GM23338 (cell line): Measurements from ENCODE around the gene IL17C. TPM values are rescaled to one million over a fixed set of nuclear protein-coding genes. Genes with fewer than 3 reads are reported as not detected.

Experiments
- ATAC-seq: fragments of 200-7000 bp; cut with Tn5 transposase; 3 replicates; pipeline ENCODE4 v1.9.1; 2020
- DNase-seq: peaks from one replicate; pipeline ENCODE4 v3.0.0-alpha.2; 2015; ENCODE audit warnings: low spot score
- H2AFZ ChIP-seq: fragments of 200-600 bp; sonication (generic); 2 replicates; pipeline ENCODE4 v1.8.0; 2016; ENCODE audit warnings: antibody characterized with exemption, mild to moderate bottlenecking, moderate library complexity
- H3F3A ChIP-seq: fragments of 200-600 bp; sonication (generic); replicated peaks from 2 replicates; pipeline ENCODE4 v1.8.0; 2017; ENCODE audit warnings: antibody characterized with exemption, mixed run types, low read depth
- H3K27ac ChIP-seq: fragments of 200-600 bp; sonication (generic); 2 replicates; pipeline ENCODE4 v1.6.1; 2016; ENCODE audit warnings: low read depth
- H3K27me3 ChIP-seq: fragments of 200-600 bp; sonication (generic); 2 replicates; pipeline ENCODE4 v1.8.0; 2016; ENCODE audit warnings: mild to moderate bottlenecking, mixed run types, moderate library complexity; ENCODE audit not compliant: insufficient read depth
- H3K36me3 ChIP-seq: fragments of 200-600 bp; sonication (generic); 2 replicates; pipeline ENCODE4 v1.8.0; 2016; ENCODE audit warnings: mild to moderate bottlenecking; ENCODE audit not compliant: insufficient read depth
- H3K4me1 ChIP-seq: fragments of 200-600 bp; sonication (generic); 2 replicates; pipeline ENCODE4 v1.8.0; 2016; ENCODE audit warnings: mild to moderate bottlenecking, moderate library complexity; ENCODE audit not compliant: insufficient read depth
- H3K4me2 ChIP-seq: fragments of 200-600 bp; sonication (generic); 2 replicates; pipeline ENCODE4 v1.7.1; 2017; ENCODE audit warnings: mixed run types
- H3K4me3 ChIP-seq: fragments of 200-600 bp; sonication (generic); 2 replicates; pipeline ENCODE4 v1.6.1; 2016; ENCODE audit warnings: mixed run types
- H3K79me2 ChIP-seq: fragments of 200-600 bp; sonication (generic); replicated peaks from 2 replicates; pipeline ENCODE4 v1.8.0; 2017; ENCODE audit warnings: mild to moderate bottlenecking; ENCODE audit not compliant: insufficient read depth
- H3K9me2 ChIP-seq: fragments of 200-600 bp; sonication (generic); 2 replicates; pipeline ENCODE4 v1.8.0; 2017; ENCODE audit not compliant: insufficient read depth
- H4K20me1 ChIP-seq: fragments of 200-600 bp; sonication (generic); replicated peaks from 2 replicates; pipeline ENCODE4 v1.8.0; 2017; ENCODE audit warnings: mild to moderate bottlenecking; ENCODE audit not compliant: insufficient read depth
- H3K27ac Mint-ChIP-seq: 2 replicates; pipeline ENCODE4 v1.8.0; 2020; ENCODE audit warnings: inconsistent platforms, mild to moderate bottlenecking, moderate library complexity, mixed read lengths
- H3K27me3 Mint-ChIP-seq: 3 replicates; pipeline ENCODE4 v1.8.0; 2022; ENCODE audit warnings: low read depth, mild to moderate bottlenecking, moderate library complexity, mixed read lengths, inconsistent platforms; ENCODE audit not compliant: insufficient read depth, poor library complexity
- H3K36me3 Mint-ChIP-seq: 3 replicates; pipeline ENCODE4 v1.8.0; 2021; ENCODE audit warnings: low read depth, mild to moderate bottlenecking, inconsistent platforms, moderate library complexity, mixed read lengths
- H3K4me1 Mint-ChIP-seq: 3 replicates; pipeline ENCODE4 v1.8.0; 2020; ENCODE audit warnings: mild to moderate bottlenecking, inconsistent platforms, mixed read lengths
- H3K4me3 Mint-ChIP-seq: 3 replicates; pipeline ENCODE4 v1.8.0; 2021; ENCODE audit warnings: moderate library complexity, mild to moderate bottlenecking, inconsistent platforms, mixed read lengths
- H3K9me3 Mint-ChIP-seq: 3 replicates; pipeline ENCODE4 v1.8.0; 2020; ENCODE audit warnings: moderate library complexity, mild to moderate bottlenecking, inconsistent platforms, mixed read lengths
- CREB1 ChIP-seq: fragments of 250-450 bp; sonication (Bioruptor Pico); IDR thresholded peaks from 2 replicates; pipeline ENCODE4 v1.5.0; 2020; ENCODE audit warnings: low read depth, mild to moderate bottlenecking, moderate library complexity
- EZH2 ChIP-seq: fragments of 200-600 bp; sonication (generic); IDR thresholded peaks from one replicate; pipeline ENCODE4 v1.8.0; 2017; ENCODE audit warnings: antibody characterized with exemption, mild to moderate bottlenecking, low read depth; ENCODE audit not compliant: unreplicated experiment
- EZH2phosphoT487 ChIP-seq: fragments of 200-600 bp; sonication (generic); IDR thresholded peaks from one replicate; pipeline ENCODE4 v1.8.1; 2018; ENCODE audit warnings: antibody characterized with exemption; ENCODE audit not compliant: unreplicated experiment
- JUNB ChIP-seq: IDR thresholded peaks from one replicate; pipeline ENCODE4 v1.6.1; 2016; ENCODE audit warnings: antibody characterized with exemption; ENCODE audit not compliant: unreplicated experiment
- NANOG ChIP-seq: IDR thresholded peaks from 2 replicates; pipeline ENCODE4 v1.6.1; 2016; ENCODE audit warnings: antibody characterized with exemption, borderline replicate concordance
- POLR2AphosphoS5 ChIP-seq: IDR thresholded peaks from 2 replicates; pipeline ENCODE4 v1.6.1; 2016; ENCODE audit warnings: antibody characterized with exemption, low read depth
- STAT1 ChIP-seq: IDR thresholded peaks from one replicate; pipeline ENCODE4 v1.6.1; 2016; ENCODE audit warnings: antibody characterized with exemption; ENCODE audit not compliant: unreplicated experiment
- ZNF114 ChIP-seq: fragments of 250-450 bp; sonication (Bioruptor Pico); IDR thresholded peaks from 2 replicates; pipeline ENCODE4 v1.5.0; 2020; ENCODE audit warnings: mild to moderate bottlenecking, moderate library complexity
- ZNF331 ChIP-seq: fragments of 250-450 bp; sonication (Bioruptor Pico); IDR thresholded peaks from 2 replicates; pipeline ENCODE4 v1.5.0; 2020; ENCODE audit warnings: low read depth, mild to moderate bottlenecking, moderate library complexity
- long read RNA-seq: library from polyadenylated mRNA; unstranded; transcript quantifications from one replicate; pipeline ENCODE4 v2.0.0, GENCODE V29; 2020; ENCODE audit not compliant: unreplicated experiment
- polyA plus RNA-seq: library from polyadenylated mRNA; unstranded; fragments of >200 nt; fragmentation: Nextera tagmentation; extraction: Ambion mirVana; gene quantifications from 2 replicates; pipeline ENCODE4 v1.2.1, GENCODE V29; 2016
- total RNA-seq: library from RNA; depleted of rRNA; stranded (reverse); fragments of >200 nt; shearing (Covaris generic); gene quantifications from 2 replicates; pipeline ENCODE4 v1.2.3, GENCODE V29; 2014; rRNA removed
- TF ChIP-seq, protein P1 (sequence below), 2 experiments: fragments of 200-600 bp in 1 of 2; sonication (generic) in 1 of 2; conservative IDR thresholded peaks; 2 replicates each; pipeline versions ENCODE4 v1.5.1 to v1.6.1; 2016 to 2017; ENCODE audit warnings: antibody characterized with exemption in 2 of 2, low read depth in 2 of 2, mild to moderate bottlenecking in 2 of 2, moderate library complexity in 1 of 2

IL17C gene, protein sequence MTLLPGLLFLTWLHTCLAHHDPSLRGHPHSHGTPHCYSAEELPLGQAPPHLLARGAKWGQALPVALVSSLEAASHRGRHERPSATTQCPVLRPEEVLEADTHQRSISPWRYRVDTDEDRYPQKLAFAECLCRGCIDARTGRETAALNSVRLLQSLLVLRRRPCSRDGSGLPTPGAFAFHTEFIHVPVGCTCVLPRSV
- total RNA-seq (2.7 and 5.1 TPM in 2 replicates), polyA plus RNA-seq (2.3 and 3.9 TPM in 2 replicates)
- long read RNA-seq, partial matches to known transcripts: 0 of 2 reads
- long read RNA-seq, other reads (novel, unspliced or antisense): 0 of 2 reads

- DNase-seq (peak; percentile 80), ATAC-seq (peak; percentile 4)
- peaks cover 36% of the 10 kb centered on the region for H3K27me3 Mint-ChIP-seq
- peaks cover 37% of the 10 kb centered on the region for H3K4me1 Mint-ChIP-seq
- Histone ChIP-seq H3K4me1 (peaks cover 20% of the 10 kb centered on the region), H3K4me3 (peak within 1 kb of the TSS; percentile 30; the same call in 1 of the 2 replicates), H3K27ac (peak within 1 kb of the TSS; percentile 78), H3K79me2 (no peaks in the 10 kb centered on the region), H3F3A (0 out of 2 replicates have a peak, but pooled peaks cover 13% of the 10 kb centered on the region), H3K27me3 (no peaks in the 10 kb centered on the region; the same call in 1 of the 2 replicates), H3K9me2 (no peaks in the 10 kb centered on the region), H2AFZ (peak within 1 kb of the TSS; percentile 89; the same call in 1 of the 2 replicates), H3K4me2 (peak within 1 kb of the TSS; percentile 74), H4K20me1 (no peaks in the 10 kb centered on the region), H3K36me3 (no peaks in the 10 kb centered on the region)
- peaks cover 6% of the 10 kb centered on the region; the same call in 2 of the 3 replicates for H3K9me3 Mint-ChIP-seq
- peak within 1 kb of the TSS; percentile 38 for H3K4me3 Mint-ChIP-seq
- H3K36me3 Mint-ChIP-seq: peaks cover 3% of the 10 kb centered on the region; the same call in 1 of the 3 replicates
- peak within 1 kb of the TSS; percentile 33 for H3K27ac Mint-ChIP-seq
- TF ChIP-seq POLR2AphosphoS5 (peak; percentile 42), NANOG (no peak)
Measured at GRCh38 chr16:88638323-88639230, at the start of gene IL17C. TSS of gene IL17C (plus strand) at chr16:88638572. CDS start at chr16:88638642, 70 bp downstream.

GRCh38 chr16:88588754-88589153, 49.6 kb upstream of the IL17C start:
- no peak for ATAC-seq
- DNase-seq: no peak
- H3K36me3 ChIP-seq: peaks cover 11% of the 10 kb centered on the region; the same call in 1 of the 2 replicates
- H3K4me3 ChIP-seq: no peak overlapping the region
- TF ChIP-seq EZH2: no peak
- no peak for TF ChIP-seq ZNF114
- no peak for TF ChIP-seq CREB1 (CRISPR knock-in tag)
- no peak for TF ChIP-seq EZH2phosphoT487
- no peak for TF ChIP-seq ZNF331
- no peak for TF ChIP-seq JUNB
- no peak for TF ChIP-seq NANOG
- TF ChIP-seq STAT1: no peak
- TF ChIP-seq, protein P1, sequence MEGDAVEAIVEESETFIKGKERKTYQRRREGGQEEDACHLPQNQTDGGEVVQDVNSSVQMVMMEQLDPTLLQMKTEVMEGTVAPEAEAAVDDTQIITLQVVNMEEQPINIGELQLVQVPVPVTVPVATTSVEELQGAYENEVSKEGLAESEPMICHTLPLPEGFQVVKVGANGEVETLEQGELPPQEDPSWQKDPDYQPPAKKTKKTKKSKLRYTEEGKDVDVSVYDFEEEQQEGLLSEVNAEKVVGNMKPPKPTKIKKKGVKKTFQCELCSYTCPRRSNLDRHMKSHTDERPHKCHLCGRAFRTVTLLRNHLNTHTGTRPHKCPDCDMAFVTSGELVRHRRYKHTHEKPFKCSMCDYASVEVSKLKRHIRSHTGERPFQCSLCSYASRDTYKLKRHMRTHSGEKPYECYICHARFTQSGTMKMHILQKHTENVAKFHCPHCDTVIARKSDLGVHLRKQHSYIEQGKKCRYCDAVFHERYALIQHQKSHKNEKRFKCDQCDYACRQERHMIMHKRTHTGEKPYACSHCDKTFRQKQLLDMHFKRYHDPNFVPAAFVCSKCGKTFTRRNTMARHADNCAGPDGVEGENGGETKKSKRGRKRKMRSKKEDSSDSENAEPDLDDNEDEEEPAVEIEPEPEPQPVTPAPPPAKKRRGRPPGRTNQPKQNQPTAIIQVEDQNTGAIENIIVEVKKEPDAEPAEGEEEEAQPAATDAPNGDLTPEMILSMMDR (conservative IDR thresholded peaks at IDR 0.05; ENCODE audit: low read depth in 2 of 2): no peak
- no peak for TF ChIP-seq POLR2AphosphoS5
- no peak overlapping the region for H2AFZ ChIP-seq
- H3K4me3 Mint-ChIP-seq: no peak overlapping the region
- no peaks in the 10 kb centered on the region for H3K27me3 ChIP-seq
- H3K79me2 ChIP-seq: peaks cover 40% of the 10 kb centered on the region
- no peaks in the 10 kb centered on the region for H3K9me3 Mint-ChIP-seq
- 0 out of 2 replicates have a peak, but pooled peaks cover 3% of the 10 kb centered on the region for H3F3A ChIP-seq
- H3K4me2 ChIP-seq: no peak overlapping the region
- no peaks in the 10 kb centered on the region for H3K9me2 ChIP-seq
- peaks cover 6% of the 10 kb centered on the region for H3K27me3 Mint-ChIP-seq
- no peak overlapping the region for H3K27ac Mint-ChIP-seq
- H3K4me1 Mint-ChIP-seq: no peaks in the 10 kb centered on the region
- H3K36me3 Mint-ChIP-seq: peaks cover 52% of the 10 kb centered on the region
- no peak overlapping the region for H3K27ac ChIP-seq
- peaks cover 17% of the 10 kb centered on the region; the same call in 1 of the 2 replicates for H4K20me1 ChIP-seq
- H3K4me1 ChIP-seq: no peaks in the 10 kb centered on the region
